K562 (cell line): ENCODE data around the gene B4GALNT2. TPM values are rescaled to one million over a fixed set of nuclear protein-coding genes. Genes with fewer than 3 reads are reported as not detected.

ENCODE experiments used
- ATF7 ChIP-seq: fragments of 450-650 bp; IDR thresholded peaks from 2 replicates; pipeline ENCODE4 v1.7.1; 2014; ENCODE audit warnings: mild to moderate bottlenecking, moderate library complexity
- BACH1 ChIP-seq: fragments of 200-800 bp; sonication (Bioruptor generic); IDR thresholded peaks from 2 replicates; pipeline ENCODE4 v1.6.1; 2016; ENCODE audit warnings: missing genetic modification characterization, missing compliant biosample characterization
- BHLHE40 ChIP-seq: IDR thresholded peaks from 2 replicates; pipeline ENCODE4 v1.6.1; 2011; ENCODE audit warnings: low read length, improper control_type of control experiment
- CBX5 ChIP-seq: IDR thresholded peaks from 2 replicates; pipeline ENCODE4 v1.6.1; 2014; ENCODE audit warnings: low read depth, borderline replicate concordance
- FOXJ3 ChIP-seq: sonication (generic); formaldehyde crosslinking; IDR thresholded peaks from 2 replicates; pipeline ENCODE4 v1.4.0; 2020; ENCODE audit warnings: mild to moderate bottlenecking, missing genetic modification reagents
- FOXM1 ChIP-seq, 2 experiments: fragments of 450-650 bp in 1 of 2; sonication (generic) in 1 of 2; formaldehyde crosslinking in 1 of 2; IDR thresholded peaks; 2 replicates each; pipeline versions ENCODE4 v1.6.1 to v1.9.0; 2017 to 2022; ENCODE audit warnings: low read depth in 2 of 2, mild to moderate bottlenecking in 2 of 2, missing genetic modification reagents in 1 of 2, moderate library complexity in 1 of 2
- FOXP1 ChIP-seq: sonication (generic); formaldehyde crosslinking; IDR thresholded peaks from 2 replicates; pipeline ENCODE4 v1.8.0; 2022; ENCODE audit warnings: mild to moderate bottlenecking, missing genetic modification reagents
- GABPB2 ChIP-seq: fragments of 250-450 bp; sonication (Bioruptor Pico); conservative IDR thresholded peaks from 2 replicates; pipeline ENCODE4 v1.5.1; 2021; ENCODE audit warnings: mild to moderate bottlenecking
- KDM1A ChIP-seq, 2 experiments: fragments of 450-650 bp; IDR thresholded peaks; 2 replicates each; pipeline ENCODE4 v1.6.1; 2016; ENCODE audit warnings: mild to moderate bottlenecking in 2 of 2
- KDM2B ChIP-seq: fragments of 250-450 bp; sonication (Bioruptor Pico); IDR thresholded peaks from 2 replicates; pipeline ENCODE4 v1.8.0; 2021; ENCODE audit warnings: mild to moderate bottlenecking, moderate library complexity
- MAFG ChIP-seq: fragments of 450-650 bp; conservative IDR thresholded peaks from 2 replicates; pipeline ENCODE4 v1.6.1; 2016; ENCODE audit warnings: missing genetic modification characterization, missing compliant biosample characterization
- MBD2 ChIP-seq: sonication (generic); IDR thresholded peaks from 2 replicates; pipeline ENCODE4 v1.6.1; 2016; ENCODE audit warnings: low read depth, borderline replicate concordance
- MEIS2 ChIP-seq: fragments of 450-650 bp; IDR thresholded peaks from 2 replicates; pipeline ENCODE4 v1.6.1; 2014; ENCODE audit warnings: mild to moderate bottlenecking; ENCODE audit not compliant: partially characterized antibody
- MTF1 ChIP-seq: fragments of 250-450 bp; sonication (Bioruptor Pico); IDR thresholded peaks from 2 replicates; pipeline ENCODE4 v1.9.0; 2021; ENCODE audit warnings: moderate library complexity, mild to moderate bottlenecking, inconsistent platforms, borderline replicate concordance
- PHB ChIP-seq: fragments of 250-450 bp; sonication (Bioruptor Pico); IDR thresholded peaks from 2 replicates; pipeline ENCODE4 v1.5.0; 2021
- POLR3A ChIP-seq: IDR thresholded peaks from 2 replicates; pipeline ENCODE4 v1.6.1; 2011; ENCODE audit warnings: borderline replicate concordance, mild to moderate bottlenecking, moderate library complexity; ENCODE audit not compliant: insufficient read length, insufficient read depth; ENCODE audit errors: extremely low read depth
- RAD21 ChIP-seq, 2 experiments: fragments of 250-450 bp in 1 of 2; fragments of 450-650 bp in 1 of 2; sonication (Bioruptor Pico) in 1 of 2; formaldehyde crosslinking in 1 of 2; IDR thresholded peaks in 1 of 2; conservative IDR thresholded peaks in 1 of 2; 2 replicates each; pipeline versions ENCODE4 v1.4.0 to v1.8.0; 2020 to 2022; ENCODE audit warnings: mild to moderate bottlenecking in 2 of 2, moderate library complexity in 1 of 2
- RBFOX2 ChIP-seq: fragments of 200-400 bp; formaldehyde crosslinking; IDR thresholded peaks from 2 replicates; pipeline ENCODE4 v1.6.1; 2017; ENCODE audit warnings: low read depth, mild to moderate bottlenecking, low read length, moderate library complexity
- SIX5 ChIP-seq, 2 experiments: IDR thresholded peaks; 2 replicates each; pipeline ENCODE4 v1.6.1; 2011; ENCODE audit warnings: low read length in 2 of 2, borderline replicate concordance in 1 of 2, low read depth in 1 of 2, mild to moderate bottlenecking in 1 of 2, moderate library complexity in 1 of 2; ENCODE audit not compliant: insufficient read depth in 1 of 2
- SMARCA5 ChIP-seq: fragments of 450-650 bp; IDR thresholded peaks from 2 replicates; pipeline ENCODE4 v1.6.1; 2016
- SMARCB1 ChIP-seq: IDR thresholded peaks from 2 replicates; pipeline ENCODE4 v1.6.1; 2011; ENCODE audit warnings: improper control_type of control experiment, low read depth; ENCODE audit not compliant: insufficient read length
- SMARCC2 ChIP-seq: fragments of 450-650 bp; IDR thresholded peaks from 2 replicates; pipeline ENCODE4 v1.6.1; 2017; ENCODE audit warnings: antibody characterized with exemption, moderate library complexity, mild to moderate bottlenecking, low read depth
- ZNF354B ChIP-seq: fragments of 250-450 bp; sonication (Bioruptor Pico); IDR thresholded peaks from 2 replicates; pipeline ENCODE4 v1.4.0; 2020
- ZNF57 ChIP-seq: fragments of 450-650 bp; formaldehyde crosslinking; IDR thresholded peaks from 2 replicates; pipeline ENCODE4 v1.4.0; 2020; ENCODE audit warnings: mild to moderate bottlenecking, moderate library complexity
- polyA plus RNA-seq, 8 experiments: library from polyadenylated mRNA; depleted of rRNA in 4 of 8; stranded (reverse) in 5 of 8; unstranded in 3 of 8; fragments of >200 nt; fragmentation: Nextera tagmentation in 2 of 8; fragmentation: Illumina TruSeq in 1 of 8; extraction: Ambion mirVana in 2 of 8; extraction: Trizol in 1 of 8; gene quantifications; 2 replicates each; pipeline versions ENCODE4 v1.2.1 to v1.2.3, GENCODE V29; 2011 to 2014; ENCODE audit warnings: inconsistent platforms in 1 of 8, missing spikeins in 1 of 8
- total RNA-seq, 7 experiments: library from RNA; depleted of rRNA in 6 of 7; stranded (reverse); fragments of >200 nt in 6 of 7; fragmentation: Illumina TruSeq in 2 of 7; extraction: Trizol in 2 of 7; gene quantifications; 2 replicates each; pipeline versions ENCODE4 v1.2.1 to v1.2.3, GENCODE V29; 2011 to 2021; ENCODE audit warnings: low replicate concordance in 1 of 7
- TF ChIP-seq, protein P1 (sequence below): fragments of 450-650 bp; IDR thresholded peaks from 2 replicates; pipeline ENCODE4 v1.6.1; 2017; ENCODE audit warnings: antibody characterized with exemption, mild to moderate bottlenecking
- TF ChIP-seq, protein P2 (sequence below): sonication (generic); formaldehyde crosslinking; IDR thresholded peaks from 2 replicates; pipeline ENCODE4 v1.8.0; 2022; ENCODE audit warnings: mild to moderate bottlenecking, missing genetic modification reagents

B4GALNT2 gene
- total and polyA plus RNA-seq, 9 of the 15 experiments (the other 6 are each of a cell fraction or from before 2014, with no cell fraction given) = not detected

DNA sequence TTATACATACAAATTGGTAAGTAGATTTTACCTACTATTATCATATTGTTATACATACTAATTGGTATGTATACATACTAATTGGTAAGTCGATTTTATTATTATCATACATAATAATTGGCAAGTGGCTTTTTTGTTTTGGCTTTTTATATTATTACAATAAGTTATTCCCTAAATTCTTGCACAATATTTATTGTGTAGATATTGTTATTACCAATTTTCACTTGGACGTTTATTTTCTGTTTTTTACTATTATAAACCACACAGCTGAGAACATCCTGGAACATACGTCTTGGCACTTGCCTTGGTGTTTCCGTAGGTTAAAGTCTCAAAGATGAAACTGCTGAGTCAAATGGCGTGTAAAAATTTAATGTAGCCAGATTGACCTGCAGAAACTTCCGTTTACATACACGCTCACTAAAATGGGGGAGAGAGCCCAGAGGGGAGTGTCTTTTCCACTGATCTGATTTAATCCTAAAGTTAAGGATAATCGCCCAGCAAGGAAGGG lies 58.9 kb downstream of the B4GALNT2 start (continued):
- TF ChIP-seq, protein P1, sequence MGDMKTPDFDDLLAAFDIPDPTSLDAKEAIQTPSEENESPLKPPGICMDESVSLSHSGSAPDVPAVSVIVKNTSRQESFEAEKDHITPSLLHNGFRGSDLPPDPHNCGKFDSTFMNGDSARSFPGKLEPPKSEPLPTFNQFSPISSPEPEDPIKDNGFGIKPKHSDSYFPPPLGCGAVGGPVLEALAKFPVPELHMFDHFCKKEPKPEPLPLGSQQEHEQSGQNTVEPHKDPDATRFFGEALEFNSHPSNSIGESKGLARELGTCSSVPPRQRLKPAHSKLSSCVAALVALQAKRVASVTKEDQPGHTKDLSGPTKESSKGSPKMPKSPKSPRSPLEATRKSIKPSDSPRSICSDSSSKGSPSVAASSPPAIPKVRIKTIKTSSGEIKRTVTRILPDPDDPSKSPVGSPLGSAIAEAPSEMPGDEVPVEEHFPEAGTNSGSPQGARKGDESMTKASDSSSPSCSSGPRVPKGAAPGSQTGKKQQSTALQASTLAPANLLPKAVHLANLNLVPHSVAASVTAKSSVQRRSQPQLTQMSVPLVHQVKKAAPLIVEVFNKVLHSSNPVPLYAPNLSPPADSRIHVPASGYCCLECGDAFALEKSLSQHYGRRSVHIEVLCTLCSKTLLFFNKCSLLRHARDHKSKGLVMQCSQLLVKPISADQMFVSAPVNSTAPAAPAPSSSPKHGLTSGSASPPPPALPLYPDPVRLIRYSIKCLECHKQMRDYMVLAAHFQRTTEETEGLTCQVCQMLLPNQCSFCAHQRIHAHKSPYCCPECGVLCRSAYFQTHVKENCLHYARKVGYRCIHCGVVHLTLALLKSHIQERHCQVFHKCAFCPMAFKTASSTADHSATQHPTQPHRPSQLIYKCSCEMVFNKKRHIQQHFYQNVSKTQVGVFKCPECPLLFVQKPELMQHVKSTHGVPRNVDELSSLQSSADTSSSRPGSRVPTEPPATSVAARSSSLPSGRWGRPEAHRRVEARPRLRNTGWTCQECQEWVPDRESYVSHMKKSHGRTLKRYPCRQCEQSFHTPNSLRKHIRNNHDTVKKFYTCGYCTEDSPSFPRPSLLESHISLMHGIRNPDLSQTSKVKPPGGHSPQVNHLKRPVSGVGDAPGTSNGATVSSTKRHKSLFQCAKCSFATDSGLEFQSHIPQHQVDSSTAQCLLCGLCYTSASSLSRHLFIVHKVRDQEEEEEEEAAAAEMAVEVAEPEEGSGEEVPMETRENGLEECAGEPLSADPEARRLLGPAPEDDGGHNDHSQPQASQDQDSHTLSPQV = no peak
- no peak for TF ChIP-seq RBFOX2
- TF ChIP-seq SMARCA5 = no peak
- TF ChIP-seq, protein P2, sequence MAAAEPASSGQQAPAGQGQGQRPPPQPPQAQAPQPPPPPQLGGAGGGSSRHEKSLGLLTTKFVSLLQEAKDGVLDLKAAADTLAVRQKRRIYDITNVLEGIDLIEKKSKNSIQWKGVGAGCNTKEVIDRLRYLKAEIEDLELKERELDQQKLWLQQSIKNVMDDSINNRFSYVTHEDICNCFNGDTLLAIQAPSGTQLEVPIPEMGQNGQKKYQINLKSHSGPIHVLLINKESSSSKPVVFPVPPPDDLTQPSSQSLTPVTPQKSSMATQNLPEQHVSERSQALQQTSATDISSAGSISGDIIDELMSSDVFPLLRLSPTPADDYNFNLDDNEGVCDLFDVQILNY (CRISPR knock-in tag) = no peak
- TF ChIP-seq FOXP1 = no peak
- no peak for TF ChIP-seq PHB
- TF ChIP-seq GABPB2 = no peak
- no peak for TF ChIP-seq KDM2B (CRISPR knock-in tag)
- TF ChIP-seq MEIS2 = no peak
- no peak for TF ChIP-seq ZNF57 (CRISPR knock-in tag)
- TF ChIP-seq POLR3A = peak; percentile 40
- no peak for TF ChIP-seq SMARCB1
- TF ChIP-seq MAFG (tag) = peak; percentile 78
- TF ChIP-seq ZNF354B (CRISPR knock-in tag) = no peak
- TF ChIP-seq CBX5 = no peak
- TF ChIP-seq SMARCC2 = no peak
- TF ChIP-seq BHLHE40 = no peak
- peak; percentile 84 to 86 for TF ChIP-seq KDM1A (IDR thresholded peaks at IDR 0.05)
- no peak for TF ChIP-seq FOXJ3
- TF ChIP-seq FOXM1 (IDR thresholded peaks at IDR 0.05; ENCODE audit: low read depth) = no peak
- no peak for TF ChIP-seq FOXM1 (CRISPR knock-in tag; IDR thresholded peaks at IDR 0.05; ENCODE audit: low read depth)
- TF ChIP-seq ATF7 = no peak
- no peak for TF ChIP-seq MTF1 (CRISPR knock-in tag)
- TF ChIP-seq BACH1 (tag) = peak; percentile 68; the same call in 1 of the 2 replicates
- TF ChIP-seq MBD2 = no peak
- TF ChIP-seq SIX5 (IDR thresholded peaks at IDR 0.05; ENCODE audit: borderline replicate concordance in 1 of 2, insufficient read depth in 1 of 2, low read depth in 1 of 2, low read length in 2 of 2) = no peak
- no peak for TF ChIP-seq RAD21 (CRISPR knock-in tag; conservative IDR thresholded peaks at IDR 0.05 in 1 of 2, IDR thresholded peaks at IDR 0.05 in 1 of 2)
